PFSK-1 (cell line): ENCODE measurements around the gene IRX5.

ENCODE experiments used
- FOXP2 ChIP-seq: optimal IDR thresholded peaks from 2 replicates; pipeline ENCODE3; 2011; ENCODE audit warnings: borderline replicate concordance, control low read depth, inconsistent platforms; ENCODE audit not compliant: insufficient read depth; ENCODE audit errors: extremely low read length, extremely low read depth
- POLR2AphosphoS5 ChIP-seq: IDR thresholded peaks from 2 replicates; pipeline ENCODE4 v1.6.1; 2012; ENCODE audit warnings: low read depth, mild to moderate bottlenecking, control low read depth, low read length, moderate library complexity
- REST ChIP-seq, 2 experiments: IDR thresholded peaks; 2 replicates each; pipeline versions ENCODE4 v1.6.1 to v1.8.0; 2011 to 2012; ENCODE audit warnings: low read depth in 2 of 2, low read length in 2 of 2, control low read depth in 1 of 2, inconsistent platforms in 1 of 2, mild to moderate bottlenecking in 1 of 2, moderate library complexity in 1 of 2; ENCODE audit not compliant: insufficient read depth in 1 of 2
- SIN3A ChIP-seq: IDR thresholded peaks from 2 replicates; pipeline ENCODE4 v1.6.1; 2012; ENCODE audit warnings: mild to moderate bottlenecking, low read length, moderate library complexity, borderline replicate concordance; ENCODE audit not compliant: insufficient read depth
- TAF1 ChIP-seq: IDR thresholded peaks from 2 replicates; pipeline ENCODE4 v1.6.1; 2012; ENCODE audit warnings: low read length, control low read depth, borderline replicate concordance; ENCODE audit not compliant: insufficient read depth

- no peak for TF ChIP-seq POLR2AphosphoS5
- TF ChIP-seq REST (IDR thresholded peaks at IDR 0.05; ENCODE audit: insufficient read depth in 1 of 2, low read depth in 2 of 2, low read length in 2 of 2): no peak
- no peak for TF ChIP-seq SIN3A
- TF ChIP-seq TAF1: no peak
- no peak for TF ChIP-seq FOXP2
These were observed 32.7 kb upstream of the IRX5 start for GRCh38 chr16:54897930-54898329.
